WERI-Rb-1 (cell line): ENCODE data around the gene ATR.

Experiments used
- DNase-seq: peaks from one replicate; pipeline ENCODE4 v3.0.0-alpha.2; 2020
- H3K27ac ChIP-seq: fragments of 250-450 bp; sonication (Bioruptor Pico); 2 replicates; pipeline ENCODE4 v1.5.1; 2020; ENCODE audit warnings: mild to moderate bottlenecking, moderate library complexity
- H3K27me3 ChIP-seq: fragments of 250-450 bp; sonication (Bioruptor Pico); 2 replicates; pipeline ENCODE4 v1.5.1; 2021; ENCODE audit warnings: mild to moderate bottlenecking, low read depth, moderate library complexity; ENCODE audit not compliant: insufficient read depth, severe bottlenecking
- H3K36me3 ChIP-seq: fragments of 250-450 bp; sonication (Bioruptor Pico); 2 replicates; pipeline ENCODE4 v1.5.1; 2020; ENCODE audit warnings: mild to moderate bottlenecking, moderate library complexity
- H3K4me3 ChIP-seq: 2 replicates; pipeline ENCODE4 v1.5.1; 2011; ENCODE audit warnings: low read depth, mild to moderate bottlenecking, control low read depth, low read length
- H3K9me3 ChIP-seq: fragments of 250-450 bp; sonication (Bioruptor Pico); 2 replicates; pipeline ENCODE4 v1.5.1; 2021; ENCODE audit warnings: mild to moderate bottlenecking, moderate library complexity; ENCODE audit not compliant: severe bottlenecking
- CTCF ChIP-seq: IDR thresholded peaks from 2 replicates; pipeline ENCODE4 v1.5.1; 2011; ENCODE audit warnings: low read depth, mild to moderate bottlenecking, control low read depth, inconsistent platforms, low read length

Gene ATR

DNA sequence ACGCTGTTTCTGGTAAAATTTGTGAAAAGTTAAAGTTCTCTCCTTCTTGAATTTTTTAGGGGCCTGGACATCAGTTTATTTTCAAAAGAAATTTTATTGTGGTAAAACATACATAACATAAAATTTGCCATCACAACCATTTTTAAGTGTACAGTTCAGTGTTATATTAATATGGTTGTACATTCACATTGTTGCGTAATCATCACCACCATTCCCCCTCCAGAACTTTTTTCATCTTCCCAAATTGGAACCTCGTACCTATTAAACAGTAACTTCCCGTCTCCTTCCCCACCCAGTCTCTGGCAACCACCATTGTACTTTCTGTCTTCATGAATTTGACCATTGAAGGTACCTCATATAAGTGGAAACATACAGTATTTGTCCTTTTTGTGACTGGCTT lies 107.7 kb downstream of the ATR start:
- TF ChIP-seq CTCF, result no peak
- no peaks in the 10 kb centered on the region for H3K36me3 ChIP-seq
- no peaks in the 10 kb centered on the region for H3K9me3 ChIP-seq
- DNase-seq, result no peak
- no peaks in the 10 kb centered on the region for H3K27me3 ChIP-seq
- H3K4me3 ChIP-seq, result no peak overlapping the region
- no peak overlapping the region for H3K27ac ChIP-seq

GRCh38 chr3:142468456-142468855 lies 110.1 kb downstream of the ATR start:
- DNase-seq, result no peak
- no peak overlapping the region for H3K27ac ChIP-seq
- no peak for TF ChIP-seq CTCF
- no peak overlapping the region for H3K4me3 ChIP-seq
- no peaks in the 10 kb centered on the region for H3K9me3 ChIP-seq
- no peaks in the 10 kb centered on the region for H3K27me3 ChIP-seq
- H3K36me3 ChIP-seq, result no peaks in the 10 kb centered on the region

GRCh38 chr3:142467768-142468167 lies 110.8 kb downstream of the ATR start:
- no peak overlapping the region for H3K4me3 ChIP-seq
- no peak overlapping the region for H3K27ac ChIP-seq
- no peaks in the 10 kb centered on the region for H3K36me3 ChIP-seq
- no peaks in the 10 kb centered on the region for H3K27me3 ChIP-seq
- DNase-seq, result no peak
- TF ChIP-seq CTCF, result no peak
- no peaks in the 10 kb centered on the region for H3K9me3 ChIP-seq

DNA sequence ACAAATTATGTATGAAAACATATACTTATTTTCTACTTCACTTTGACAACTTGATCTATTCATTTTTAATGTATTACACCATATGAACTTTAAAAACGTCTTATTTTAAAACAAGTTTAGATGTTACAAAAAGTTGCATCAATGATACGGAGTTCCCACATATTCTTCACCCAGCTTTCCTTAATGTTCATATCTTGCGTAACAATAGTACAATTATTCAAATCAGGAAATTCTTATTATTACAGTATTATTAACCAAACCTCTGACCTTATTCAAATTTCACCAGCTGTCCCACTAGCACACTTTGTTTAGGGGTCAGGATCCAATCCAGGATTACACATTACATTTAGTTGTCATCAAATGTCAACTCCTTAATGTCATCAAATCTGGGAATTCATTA lies 117.8 kb downstream of the ATR start:
- Histone ChIP-seq H3K4me3 (no peak overlapping the region), H3K9me3 (no peaks in the 10 kb centered on the region), H3K36me3 (peaks cover 3% of the 10 kb centered on the region; the same call in 1 of the 2 replicates), H3K27me3 (no peaks in the 10 kb centered on the region), H3K27ac (no peak overlapping the region)
- no peak for DNase-seq
- no peak for TF ChIP-seq CTCF

DNA sequence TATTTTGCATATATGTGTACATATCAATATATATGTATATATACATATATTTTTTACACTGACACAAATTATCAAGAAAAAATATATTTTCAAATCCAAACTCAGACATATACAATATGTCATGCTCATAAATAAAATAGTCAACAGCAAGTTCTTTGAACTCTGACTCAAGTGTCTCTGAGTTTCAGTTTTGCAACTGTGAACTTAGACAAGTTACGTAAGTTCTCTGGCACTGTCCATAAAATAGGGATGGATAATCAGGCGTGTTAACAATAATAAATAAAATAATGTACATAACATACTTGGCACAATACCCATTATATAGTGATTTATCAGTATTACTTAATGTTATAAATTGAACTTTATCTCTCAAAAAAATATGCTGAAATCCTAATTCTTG lies 118.6 kb downstream of the ATR start:
- Histone ChIP-seq H3K27ac (no peak overlapping the region), H3K4me3 (no peak overlapping the region), H3K27me3 (no peaks in the 10 kb centered on the region), H3K36me3 (peaks cover 3% of the 10 kb centered on the region; the same call in 1 of the 2 replicates), H3K9me3 (no peaks in the 10 kb centered on the region)
- no peak for TF ChIP-seq CTCF
- DNase-seq, result no peak

DNA sequence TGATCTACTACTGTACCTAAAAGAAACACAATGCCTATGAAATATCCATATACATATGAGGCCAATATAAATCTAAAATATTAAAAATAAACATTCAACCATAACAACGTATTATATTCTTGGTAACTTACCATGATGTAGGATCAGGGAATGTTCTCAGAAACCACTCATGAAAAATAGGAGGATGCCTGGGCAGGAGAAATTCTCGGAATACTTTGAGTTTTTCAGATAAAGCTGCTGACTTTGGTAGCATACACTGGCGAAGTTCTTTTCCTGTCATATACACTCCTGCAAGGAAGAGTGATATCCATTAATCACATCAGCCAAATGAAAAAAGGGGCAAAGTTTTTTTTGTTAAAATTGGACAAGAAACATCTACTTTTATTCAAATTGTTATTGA lies 119.4 kb downstream of the ATR start:
- no peaks in the 10 kb centered on the region for H3K27me3 ChIP-seq
- DNase-seq, result no peak
- no peaks in the 10 kb centered on the region for H3K9me3 ChIP-seq
- peaks cover 3% of the 10 kb centered on the region; the same call in 1 of the 2 replicates for H3K36me3 ChIP-seq
- no peak for TF ChIP-seq CTCF
- no peak overlapping the region for H3K27ac ChIP-seq
- H3K4me3 ChIP-seq, result no peak overlapping the region
